Activated T-helper 1 cell treated with Interleukin-2 at 50 U/mL for 16 hours (primary cell): ENCODE results near the gene DHX15.

Experiments
- DNase-seq: peaks from one replicate; pipeline ENCODE4 v3.0.0-alpha.2; 2020; ENCODE audit warnings: low read depth

Gene DHX15

GRCh38 chr4:24584211-24584850 lies at the start of gene DHX15:
TSS of gene DHX15 (minus strand) at chr4:24584554. CDS start at chr4:24584393, 161 bp downstream.
- DNase-seq, result peak; percentile 89

- DNase-seq, result no peak
Observed at GRCh38 chr4:24632011-24632410, 47.7 kb upstream of the DHX15 start.

GRCh38 chr4:24630937-24631336 lies 46.6 kb upstream of the DHX15 start:
- DNase-seq, result no peak

GRCh38 chr4:24625091-24625490 lies 40.7 kb upstream of the DHX15 start:
- no peak for DNase-seq

- no peak for DNase-seq
Observed at GRCh38 chr4:24624381-24624780, 40.0 kb upstream of the DHX15 start.

- no peak for DNase-seq
Observed at GRCh38 chr4:24622146-24622834, 37.9 kb upstream of the DHX15 start.

GRCh38 chr4:24615977-24616376 lies 31.6 kb upstream of the DHX15 start:
- no peak for DNase-seq

GRCh38 chr4:24614881-24615280 lies 30.5 kb upstream of the DHX15 start:
- DNase-seq, result no peak

GRCh38 chr4:24613502-24613901 lies 29.1 kb upstream of the DHX15 start:
- no peak for DNase-seq

- no peak for DNase-seq
Observed at GRCh38 chr4:24611575-24611974, 27.2 kb upstream of the DHX15 start.

GRCh38 chr4:24607334-24607733 lies 23.0 kb upstream of the DHX15 start:
- DNase-seq, result no peak

GRCh38 chr4:24605216-24605615 lies 20.9 kb upstream of the DHX15 start:
- no peak for DNase-seq

- DNase-seq, result no peak
Observed at GRCh38 chr4:24604558-24605214, 20.3 kb upstream of the DHX15 start.

- DNase-seq, result no peak
Observed at GRCh38 chr4:24603343-24603742, 19.0 kb upstream of the DHX15 start.

- DNase-seq, result no peak
Observed at GRCh38 chr4:24601121-24601520, 16.8 kb upstream of the DHX15 start.

- DNase-seq, result no peak
Observed at GRCh38 chr4:24599275-24599674, 14.9 kb upstream of the DHX15 start.

GRCh38 chr4:24598025-24598424 lies 13.7 kb upstream of the DHX15 start:
- no peak for DNase-seq

- DNase-seq, result no peak
Observed at GRCh38 chr4:24595659-24596058, 11.3 kb upstream of the DHX15 start.

- no peak for DNase-seq
Observed at GRCh38 chr4:24594887-24595286, 10.5 kb upstream of the DHX15 start.

GRCh38 chr4:24589448-24589847 lies 5.1 kb upstream of the DHX15 start:
- DNase-seq, result no peak

GRCh38 chr4:24588216-24588954 lies 4.0 kb upstream of the DHX15 start:
- no peak for DNase-seq

GRCh38 chr4:24583451-24584210 lies 723 bp downstream of the DHX15 start:
- peak; percentile 2 for DNase-seq
